C4-2B (cell line): Measurements from ENCODE around the gene TMEM135.

Source experiments
- ZFX ChIP-seq: fragments of 450-650 bp; IDR thresholded peaks from 2 replicates; pipeline ENCODE4 v1.6.1; 2017
- TF ChIP-seq, protein P1 (sequence below): fragments of 450-650 bp; conservative IDR thresholded peaks from 2 replicates; pipeline ENCODE4 v1.5.1; 2017; ENCODE audit warnings: mild to moderate bottlenecking

DNA sequence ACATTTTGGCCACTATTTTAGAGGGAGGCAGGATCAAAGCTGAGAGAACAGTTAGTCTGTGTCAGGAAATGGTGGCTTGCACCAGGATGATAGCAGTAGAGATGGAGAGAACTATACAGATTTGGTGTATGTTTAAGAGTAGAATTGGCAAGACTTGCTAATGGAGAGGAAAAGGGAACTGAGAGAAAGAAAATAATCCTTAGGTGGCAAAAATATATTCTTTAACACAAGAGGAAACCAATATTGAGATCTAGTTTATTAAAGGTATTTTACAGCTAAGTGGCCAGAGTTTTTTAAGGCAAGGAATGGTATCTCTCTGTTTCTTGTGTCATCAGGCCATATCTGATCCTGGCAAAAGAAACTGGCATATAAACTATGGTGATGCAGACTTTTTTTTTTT is 278.8 kb downstream of the TMEM135 start:
- TF ChIP-seq, protein P1, sequence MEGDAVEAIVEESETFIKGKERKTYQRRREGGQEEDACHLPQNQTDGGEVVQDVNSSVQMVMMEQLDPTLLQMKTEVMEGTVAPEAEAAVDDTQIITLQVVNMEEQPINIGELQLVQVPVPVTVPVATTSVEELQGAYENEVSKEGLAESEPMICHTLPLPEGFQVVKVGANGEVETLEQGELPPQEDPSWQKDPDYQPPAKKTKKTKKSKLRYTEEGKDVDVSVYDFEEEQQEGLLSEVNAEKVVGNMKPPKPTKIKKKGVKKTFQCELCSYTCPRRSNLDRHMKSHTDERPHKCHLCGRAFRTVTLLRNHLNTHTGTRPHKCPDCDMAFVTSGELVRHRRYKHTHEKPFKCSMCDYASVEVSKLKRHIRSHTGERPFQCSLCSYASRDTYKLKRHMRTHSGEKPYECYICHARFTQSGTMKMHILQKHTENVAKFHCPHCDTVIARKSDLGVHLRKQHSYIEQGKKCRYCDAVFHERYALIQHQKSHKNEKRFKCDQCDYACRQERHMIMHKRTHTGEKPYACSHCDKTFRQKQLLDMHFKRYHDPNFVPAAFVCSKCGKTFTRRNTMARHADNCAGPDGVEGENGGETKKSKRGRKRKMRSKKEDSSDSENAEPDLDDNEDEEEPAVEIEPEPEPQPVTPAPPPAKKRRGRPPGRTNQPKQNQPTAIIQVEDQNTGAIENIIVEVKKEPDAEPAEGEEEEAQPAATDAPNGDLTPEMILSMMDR = no peak
- TF ChIP-seq ZFX = no peak
